Activated CD4-positive, alpha-beta T cell treated with anti-CD3 and anti-CD28 coated beads, Interleukin-2, amount 50 U/mL, for 16 hours (primary cell): ENCODE measurements around the gene SCG2.

Experiments used
- DNase-seq: peaks from one replicate; pipeline ENCODE4 v3.0.0-alpha.2; 2020

Gene SCG2

DNA sequence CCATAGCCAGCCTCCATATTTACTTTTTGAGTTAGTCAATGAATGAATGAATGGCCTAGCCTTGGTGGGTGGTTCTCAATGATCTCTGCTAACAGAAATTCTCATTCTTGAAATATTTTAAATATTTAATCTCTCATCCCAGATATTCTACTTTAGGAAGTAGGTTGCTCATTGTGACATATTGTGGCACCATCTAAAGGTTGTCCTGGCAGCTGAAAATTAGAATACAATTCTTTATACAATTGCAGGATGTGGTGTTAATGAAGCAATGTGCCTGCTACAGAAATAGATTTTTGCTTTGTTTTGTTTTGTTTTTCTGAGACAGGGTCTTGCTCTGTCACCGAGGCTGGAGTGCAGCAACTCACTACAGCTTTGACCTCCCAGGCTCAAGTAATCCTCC lies 35.8 kb downstream of the SCG2 start:
- no peak for DNase-seq

DNA sequence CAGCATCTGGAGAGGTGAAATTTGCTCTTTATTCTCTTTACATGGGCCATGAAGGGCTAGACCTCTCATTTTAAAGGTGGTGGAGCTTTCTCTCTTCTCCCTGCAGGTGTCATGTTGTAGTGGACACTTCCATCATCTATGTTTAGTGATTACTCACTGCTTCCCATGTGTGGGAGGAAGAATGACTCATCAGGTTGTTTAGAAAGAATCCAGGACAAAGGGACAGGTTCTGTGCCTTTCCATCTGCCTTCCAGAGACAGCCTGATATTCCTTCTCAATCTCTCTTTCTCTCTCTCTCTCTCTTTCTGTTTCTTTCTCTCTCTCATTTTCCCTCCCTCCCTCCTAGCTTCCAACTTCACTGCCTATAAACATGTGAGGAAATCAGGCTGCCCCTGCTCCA lies 38.7 kb downstream of the SCG2 start:
- no peak for DNase-seq

GRCh38 chr2:223562078-223562477 lies 40.1 kb downstream of the SCG2 start:
- no peak for DNase-seq

GRCh38 chr2:223560749-223561435 lies 41.3 kb downstream of the SCG2 start:
- no peak for DNase-seq

GRCh38 chr2:223558970-223559369 lies 43.2 kb downstream of the SCG2 start:
- DNase-seq = no peak

DNA sequence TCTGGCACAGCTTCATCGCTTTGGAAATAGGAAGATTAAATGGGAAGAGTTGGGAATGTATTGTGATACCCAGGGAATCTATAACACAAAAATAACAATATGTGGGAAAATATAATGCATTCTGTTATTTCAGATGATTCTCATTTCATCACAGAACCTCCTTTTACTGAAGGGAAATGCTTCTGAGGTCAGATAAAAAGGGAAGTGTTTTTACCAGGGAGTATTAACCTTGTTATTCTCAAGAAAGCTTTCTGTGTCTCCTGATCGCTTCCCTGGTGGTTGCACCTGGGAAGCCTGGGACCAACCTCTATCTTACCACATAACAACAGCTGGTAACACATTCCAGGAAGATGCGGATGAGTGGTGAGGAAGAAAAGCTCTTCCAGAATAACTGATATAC lies 47.2 kb downstream of the SCG2 start:
- no peak for DNase-seq

DNA sequence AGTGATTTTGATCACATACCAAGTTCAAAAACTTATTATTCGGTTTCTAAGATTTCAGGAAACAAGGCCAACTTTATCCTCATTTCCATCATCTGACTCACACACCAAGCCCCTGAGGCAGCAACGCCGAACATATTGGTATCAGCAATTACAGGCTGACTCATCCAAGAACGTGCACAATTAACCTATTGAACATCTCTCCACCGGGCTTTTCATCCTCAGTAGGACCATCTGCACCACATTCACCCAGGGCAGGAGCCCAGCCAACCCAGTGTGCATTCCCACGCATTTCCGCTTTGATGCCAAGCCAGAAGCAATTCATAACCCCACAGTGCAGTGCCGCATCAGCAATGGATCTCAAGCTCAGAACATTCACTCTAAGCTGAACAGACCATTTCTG lies 52.9 kb downstream of the SCG2 start:
- no peak for DNase-seq

DNA sequence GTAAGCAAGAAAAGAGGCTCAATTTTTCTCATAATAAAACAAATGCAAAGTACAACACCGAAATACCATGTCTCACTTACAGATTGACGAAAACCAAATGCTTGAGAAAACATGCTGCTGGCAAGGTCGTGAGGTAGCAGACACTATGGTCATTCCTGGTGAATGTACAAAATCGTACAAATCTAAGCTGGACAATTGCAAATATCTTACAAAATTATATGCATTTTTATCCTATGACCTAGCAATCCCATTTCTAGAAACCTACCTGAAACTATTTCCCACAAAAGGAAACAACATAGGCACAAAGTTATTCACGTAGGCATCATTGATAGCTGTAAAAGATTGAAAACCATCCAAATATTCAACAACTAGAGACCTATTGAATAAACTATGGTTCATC lies 54.0 kb downstream of the SCG2 start:
- no peak for DNase-seq
